ENCODE results near the gene SLC22A13.

SLC22A13 gene

GRCh38 chr3:38270606-38271005, 5.0 kb downstream of the SLC22A13 start:
- no peak overlapping the region for H3K4me3 ChIP-seq (ENCODE audit: low read length)
- no peak for TF ChIP-seq CTCF (IDR thresholded peaks at IDR 0.05; ENCODE audit: insufficient read depth, low read depth, low read length, missing control alignments)
- no peak for DNase-seq (ENCODE audit: low read depth)

- H3K4me3 ChIP-seq (ENCODE audit: low read length) = no peak overlapping the region
- DNase-seq (ENCODE audit: low read depth) = no peak
- no peak for TF ChIP-seq CTCF (IDR thresholded peaks at IDR 0.05; ENCODE audit: insufficient read depth, low read depth, low read length, missing control alignments)
These were observed 5.9 kb downstream of the SLC22A13 start for GRCh38 chr3:38271553-38271952.

- H3K4me3 ChIP-seq (ENCODE audit: low read length) = no peak overlapping the region
- no peak for DNase-seq (ENCODE audit: low read depth)
- TF ChIP-seq CTCF (IDR thresholded peaks at IDR 0.05; ENCODE audit: insufficient read depth, low read depth, low read length, missing control alignments) = no peak
These were observed 9.4 kb downstream of the SLC22A13 start for GRCh38 chr3:38274864-38275649.

GRCh38 chr3:38275658-38276057, 10.0 kb downstream of the SLC22A13 start:
- no peak for DNase-seq (ENCODE audit: low read depth)
- H3K4me3 ChIP-seq (ENCODE audit: low read length) = no peak overlapping the region
- TF ChIP-seq CTCF (IDR thresholded peaks at IDR 0.05; ENCODE audit: insufficient read depth, low read depth, low read length, missing control alignments) = no peak

GRCh38 chr3:38276081-38276916, 10.7 kb downstream of the SLC22A13 start:
- no peak overlapping the region for H3K4me3 ChIP-seq (ENCODE audit: low read length)
- no peak for TF ChIP-seq CTCF (IDR thresholded peaks at IDR 0.05; ENCODE audit: insufficient read depth, low read depth, low read length, missing control alignments)
- no peak for DNase-seq (ENCODE audit: low read depth)

GRCh38 chr3:38276917-38277630, 11.5 kb downstream of the SLC22A13 start:
- TF ChIP-seq CTCF (IDR thresholded peaks at IDR 0.05; ENCODE audit: insufficient read depth, low read depth, low read length, missing control alignments) = no peak
- H3K4me3 ChIP-seq (ENCODE audit: low read length) = no peak overlapping the region

More at GRCh38 chr3:38276917-38277630, 11.5 kb downstream of the SLC22A13 start:
- no peak for DNase-seq (ENCODE audit: low read depth)
